GM10266 (cell line): ENCODE results near the gene LIN9.

Experiments used
- DNase-seq: peaks from one replicate; pipeline ENCODE4 v3.0.0; 2012; ENCODE audit errors: extremely low spot score
- CTCF ChIP-seq: IDR thresholded peaks from 2 replicates; pipeline ENCODE4 v1.5.1; 2012; ENCODE audit warnings: mild to moderate bottlenecking, low read depth; ENCODE audit not compliant: control insufficient read depth, insufficient read depth; ENCODE audit errors: missing control alignments

Gene LIN9

GRCh38 chr1:226296911-226297310, 12.1 kb downstream of the LIN9 start:
- no peak for DNase-seq
- no peak for TF ChIP-seq CTCF

- DNase-seq, result no peak
- TF ChIP-seq CTCF, result no peak
Observed at GRCh38 chr1:226293553-226293920, 15.4 kb downstream of the LIN9 start.

- TF ChIP-seq CTCF, result no peak
- no peak for DNase-seq
Observed at GRCh38 chr1:226292874-226293552, 16.0 kb downstream of the LIN9 start.

- no peak for DNase-seq
- TF ChIP-seq CTCF, result no peak
Observed at GRCh38 chr1:226287587-226287986, 21.4 kb downstream of the LIN9 start.

- no peak for TF ChIP-seq CTCF
- no peak for DNase-seq
Observed at GRCh38 chr1:226281058-226281457, 27.9 kb downstream of the LIN9 start.

GRCh38 chr1:226279498-226279897, 29.5 kb downstream of the LIN9 start:
- DNase-seq, result no peak
- no peak for TF ChIP-seq CTCF

- no peak for DNase-seq
- TF ChIP-seq CTCF, result no peak
Observed at GRCh38 chr1:226277897-226278296, 31.1 kb downstream of the LIN9 start.
